Left renal pelvis (tissue), 4 donors: ENCODE results near the gene ANP32B. TPM values are rescaled to one million over a fixed set of nuclear protein-coding genes. Genes with fewer than 3 reads are reported as not detected.
"Not testable (repeated sequence)": the region's sequence is repeated elsewhere in the genome, so short reads cannot be mapped to it uniquely, and the experiment has no call there.

Experiments used
- DNase-seq, 4 donors: peaks; one replicate each; pipeline ENCODE4 v3.0.0-alpha.2; 2013; ENCODE audit warnings: low read depth in 4 of 4, low spot score in 3 of 4
- polyA plus RNA-seq, 4 donors: library from polyadenylated mRNA; unstranded; fragments of 120-200 nt; gene quantifications; one replicate each; pipeline ENCODE4 v1.2.1, GENCODE V29; 2013; ENCODE audit not compliant: insufficient read length in 4 of 4

The ANP32B gene
- polyA plus RNA-seq, 4 donors = 214 to 284 (median 242) TPM

DNA sequence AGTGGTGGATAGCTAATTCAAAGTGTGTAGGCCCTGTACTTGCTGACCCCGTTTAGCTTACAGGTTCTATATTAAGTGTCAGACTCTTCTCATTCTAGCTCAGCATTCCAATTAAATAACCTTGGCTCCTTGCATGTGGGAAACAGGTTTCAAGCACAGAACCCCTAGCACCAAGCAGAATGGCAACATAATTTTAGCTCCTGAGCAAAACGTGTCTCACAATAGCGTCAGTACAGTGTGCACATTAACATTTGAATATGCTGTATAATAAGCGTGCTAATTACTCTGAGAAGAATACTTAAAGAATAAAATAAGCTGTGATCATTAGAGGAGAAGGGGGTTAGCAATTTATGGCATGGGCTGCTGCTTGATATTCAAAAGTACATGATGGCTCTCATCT lies 21.0 kb upstream of the ANP32B start:
- DNase-seq = no peak

- DNase-seq = no peak
These were observed 20.6 kb upstream of the ANP32B start for GRCh38 chr9:97962575-97962974.

DNA sequence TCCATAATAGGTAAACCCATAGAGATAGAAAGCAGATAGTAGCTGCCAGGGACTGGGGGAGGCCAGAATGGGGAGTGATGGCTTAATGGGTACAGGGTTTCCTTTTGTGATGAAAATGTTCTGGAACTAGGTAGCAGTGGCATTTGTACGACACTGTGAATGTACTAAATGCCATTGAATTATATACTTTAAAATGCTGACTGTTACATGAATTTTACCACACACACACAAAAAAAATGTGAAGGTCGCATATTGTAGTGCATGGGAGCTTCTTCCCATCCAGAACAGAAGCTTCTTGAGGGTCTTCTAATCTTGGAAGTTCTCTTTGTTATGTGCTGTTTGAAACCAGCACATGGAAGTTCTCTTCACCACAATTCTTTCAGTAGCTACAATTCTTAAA lies 19.9 kb upstream of the ANP32B start:
- no peak for DNase-seq

- no peak for DNase-seq
These were observed 18.2 kb upstream of the ANP32B start for GRCh38 chr9:97964901-97965300.

DNA sequence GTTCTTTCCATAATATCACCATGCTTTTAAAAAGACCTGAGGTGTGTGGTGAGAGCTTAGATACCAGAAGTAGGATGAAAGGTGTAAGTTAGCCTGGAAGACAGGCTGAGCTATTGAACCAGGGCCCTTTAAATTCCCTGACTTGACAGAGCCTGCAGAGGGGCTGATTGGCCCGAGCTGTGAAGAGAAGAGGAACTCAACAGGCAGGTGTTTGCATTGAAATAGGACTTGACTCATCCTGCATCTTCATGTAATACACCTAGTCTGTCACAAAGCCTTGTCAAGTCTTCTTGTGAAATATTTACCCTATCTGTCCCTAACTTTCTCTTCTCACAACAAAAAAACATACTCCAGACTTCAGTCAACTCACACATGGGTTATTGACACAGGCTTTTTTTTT lies 16.6 kb upstream of the ANP32B start:
- no peak for DNase-seq

DNA sequence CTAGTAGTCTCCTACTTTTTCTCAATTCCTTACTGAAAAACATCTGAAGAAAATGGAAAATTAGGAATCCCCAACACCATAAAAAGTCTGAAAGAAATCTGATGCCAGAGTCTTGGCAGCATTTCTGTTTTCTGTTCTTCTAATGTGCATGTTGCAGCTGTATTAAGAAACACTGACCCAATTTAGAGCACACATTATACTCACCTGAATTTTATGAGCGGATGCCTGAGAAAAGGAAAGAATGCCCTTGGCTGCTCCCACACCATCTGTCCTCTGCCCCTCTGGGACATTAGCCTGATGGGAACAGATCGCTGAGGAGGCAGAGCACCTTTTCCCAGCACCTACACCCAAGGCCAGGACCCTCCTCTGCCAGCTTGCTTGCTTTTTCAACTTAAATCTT lies 14.1 kb upstream of the ANP32B start:
- DNase-seq = no peak

DNA sequence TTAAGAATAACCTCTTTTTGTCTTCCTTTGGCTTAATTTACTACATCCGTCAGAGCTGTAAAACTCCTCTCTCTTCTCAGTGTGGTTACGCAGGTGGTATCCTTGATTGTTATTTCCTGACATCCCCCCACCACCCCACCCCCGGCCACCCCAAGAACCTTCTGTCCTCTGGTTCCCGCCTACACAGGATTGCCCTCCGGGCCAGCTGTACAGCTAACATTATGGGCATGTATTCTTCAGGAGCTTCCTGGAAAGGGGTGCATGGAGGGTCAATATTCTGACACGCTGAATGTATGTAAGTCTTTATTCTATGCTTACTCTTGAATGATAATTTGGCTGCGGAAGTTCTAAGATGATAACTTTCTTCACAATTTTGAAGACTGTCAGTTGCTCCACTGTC lies 13.0 kb upstream of the ANP32B start:
- DNase-seq = no peak

DNA sequence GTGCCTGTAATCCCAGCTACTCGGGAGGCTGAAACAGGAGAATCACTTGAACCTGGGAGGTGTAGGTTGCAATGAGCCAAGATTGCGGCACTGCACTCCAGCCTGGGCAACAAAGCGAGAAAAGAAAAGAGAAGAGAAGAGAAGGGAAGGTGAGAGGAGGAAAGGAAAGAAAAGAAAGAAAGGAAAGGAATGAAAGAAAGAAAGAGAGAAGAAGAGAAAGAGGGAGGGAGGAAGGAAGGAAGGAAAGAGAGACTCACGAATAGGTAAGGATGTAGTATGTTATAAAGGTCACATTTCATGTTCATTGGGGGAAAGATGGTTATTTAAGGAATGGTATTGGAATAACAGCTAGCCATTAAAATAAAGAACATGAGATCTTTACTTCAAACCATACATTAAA lies 10.4 kb upstream of the ANP32B start:
- DNase-seq = no peak

DNA sequence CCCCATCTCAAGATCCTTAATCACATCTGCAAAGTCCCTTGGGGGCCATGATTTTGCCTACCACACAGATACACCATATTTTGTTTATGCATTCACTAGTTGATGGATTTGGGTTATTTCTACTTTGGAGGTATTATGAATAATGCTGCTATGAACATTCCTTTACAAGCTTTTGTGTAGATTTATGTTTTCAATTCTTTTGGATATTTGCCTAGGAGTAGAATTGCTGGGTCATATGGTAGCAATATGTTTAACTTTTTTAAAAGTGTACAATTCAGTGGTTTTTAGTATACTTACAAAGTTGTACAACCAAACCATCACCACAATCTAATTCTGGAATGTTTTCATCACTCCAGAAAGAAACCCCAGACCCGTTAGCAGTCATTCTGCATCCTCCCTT lies 7.8 kb upstream of the ANP32B start:
- no peak for DNase-seq

DNA sequence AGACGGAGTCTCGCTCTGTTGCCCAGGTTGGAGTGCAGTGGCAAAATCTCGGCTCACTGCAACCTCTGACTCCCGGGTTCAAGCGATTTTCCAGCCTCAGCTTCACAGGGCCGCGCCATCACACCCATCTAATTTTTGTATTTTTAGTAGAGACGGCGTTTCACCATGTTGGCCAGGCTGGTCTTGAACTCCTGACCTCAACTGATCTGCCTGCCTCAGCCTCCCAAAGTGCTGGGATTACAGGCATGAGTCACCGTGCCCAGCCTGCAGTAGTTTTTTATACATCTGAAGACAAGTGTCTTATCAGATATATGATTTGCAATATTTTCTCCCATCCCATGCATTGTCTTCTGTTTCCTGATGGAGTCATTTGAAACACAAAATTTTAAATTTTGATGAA lies 6.5 kb upstream of the ANP32B start:
- not testable (repeated sequence) for DNase-seq

GRCh38 chr9:97978371-97979130 lies 4.6 kb upstream of the ANP32B start:
- no peak for DNase-seq

DNA sequence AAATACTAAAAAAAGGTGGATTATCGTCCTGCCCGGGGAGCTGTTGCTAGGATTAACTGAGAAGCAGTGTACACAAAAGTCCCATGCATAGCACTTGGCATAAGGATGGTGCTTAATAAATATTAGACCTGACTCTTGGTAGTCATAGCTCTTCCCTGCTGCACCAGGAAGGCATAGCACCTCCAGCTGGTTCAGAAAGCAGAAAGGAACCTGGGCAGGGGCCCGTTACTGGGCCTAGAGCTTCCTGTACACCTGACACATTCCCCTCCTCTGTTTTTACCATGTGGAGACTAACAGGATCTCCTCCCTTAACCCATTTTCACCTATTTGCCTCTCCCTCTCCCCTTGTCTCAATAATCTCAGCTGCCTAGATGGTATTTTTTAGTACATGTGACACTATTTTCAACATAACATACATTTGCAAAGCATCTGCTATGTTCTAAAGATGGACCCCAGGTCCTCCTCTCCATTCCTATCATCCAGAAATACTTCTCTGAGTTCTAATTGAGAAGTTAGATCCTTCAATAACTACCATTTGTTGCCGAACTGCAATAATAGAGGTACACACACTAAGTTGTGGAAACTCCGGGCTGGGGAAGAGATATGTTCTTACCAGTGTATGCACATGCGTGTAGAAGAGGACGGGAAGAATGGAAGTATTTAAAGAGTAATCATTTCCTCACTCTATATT lies 3.2 kb upstream of the ANP32B start:
- DNase-seq = no peak

GRCh38 chr9:97980479-97980803 lies 2.7 kb upstream of the ANP32B start:
- DNase-seq = no peak

DNA sequence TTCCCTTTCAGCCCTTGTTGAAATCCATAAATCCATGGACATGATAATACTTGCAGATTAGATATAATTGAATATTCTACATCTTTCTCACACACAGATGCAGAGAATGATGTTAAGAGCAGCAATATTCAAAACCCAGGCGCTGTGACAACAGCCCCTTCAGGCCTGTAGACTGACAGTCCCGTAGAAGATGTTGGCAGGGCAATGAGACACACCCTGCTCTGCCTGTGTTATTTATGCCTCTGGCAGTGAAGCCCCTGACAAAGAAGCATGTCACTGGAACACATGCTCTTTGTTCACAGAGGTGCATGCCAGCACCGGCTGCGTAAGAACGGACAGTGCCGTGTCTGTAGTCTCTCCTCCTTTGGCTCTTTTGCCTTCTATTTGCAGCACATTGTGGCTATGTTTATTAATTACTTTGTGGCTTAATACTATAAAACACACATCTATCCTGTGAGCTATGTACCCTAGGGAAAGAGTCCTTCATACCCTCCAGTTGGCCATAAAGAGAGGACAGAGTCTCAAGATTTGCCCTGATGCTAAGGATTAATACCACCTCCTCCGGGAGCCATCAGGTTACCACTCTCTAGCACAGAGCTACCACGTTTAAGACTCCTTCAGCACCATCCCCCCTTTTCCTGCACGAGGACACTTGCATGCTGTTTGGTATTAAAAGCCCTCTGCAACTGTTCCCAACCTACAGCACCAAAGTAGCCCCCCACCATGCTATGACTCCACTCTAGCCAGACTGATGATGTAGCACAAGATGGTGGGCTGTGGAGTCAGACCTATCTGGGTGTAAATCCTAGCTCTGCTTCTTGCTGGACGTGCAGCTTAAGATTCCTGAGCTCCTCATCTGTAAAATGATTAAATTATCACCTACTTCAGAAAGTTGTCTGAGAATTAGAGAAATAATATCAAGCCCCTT lies 2.0 kb upstream of the ANP32B start:
- DNase-seq = no peak

DNA sequence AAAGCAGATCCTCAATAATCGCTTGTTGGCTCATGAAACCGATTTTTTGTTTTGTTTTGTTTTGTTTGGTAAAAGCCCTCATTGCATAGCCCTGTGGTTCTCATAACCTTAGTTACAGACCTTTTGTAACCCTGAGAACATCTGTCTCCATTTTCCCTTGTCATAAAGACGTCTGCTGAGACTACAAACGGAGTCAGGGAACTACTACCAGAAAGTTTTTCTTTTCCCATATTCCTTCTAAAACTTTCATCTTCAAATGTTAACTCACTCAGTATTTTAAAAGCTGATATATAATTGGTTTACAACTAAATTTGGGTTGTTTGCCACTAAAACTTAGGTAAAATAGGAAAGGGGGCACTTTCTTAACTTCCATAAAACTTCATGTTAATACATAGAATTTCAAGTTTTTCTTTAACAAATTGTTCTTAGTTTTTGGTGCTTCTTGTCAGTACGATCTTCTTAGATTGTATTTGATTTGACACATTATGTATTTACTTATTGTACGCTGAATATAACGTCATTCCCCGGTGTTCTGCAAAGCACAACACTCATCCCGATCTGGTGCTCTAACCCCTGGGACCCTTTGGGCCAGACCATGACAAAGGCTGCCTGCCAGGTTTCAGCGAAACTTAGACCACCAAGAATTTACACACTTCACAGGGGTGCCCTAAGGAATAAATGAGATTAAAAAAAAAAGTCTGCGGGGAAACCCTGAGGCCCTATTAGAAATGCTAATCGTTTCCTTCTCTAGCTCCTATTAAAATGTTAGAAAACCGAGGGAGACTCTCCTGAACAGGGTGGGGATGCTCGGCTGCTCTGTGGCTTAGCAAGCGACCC lies 1.1 kb upstream of the ANP32B start:
- no peak for DNase-seq

DNA sequence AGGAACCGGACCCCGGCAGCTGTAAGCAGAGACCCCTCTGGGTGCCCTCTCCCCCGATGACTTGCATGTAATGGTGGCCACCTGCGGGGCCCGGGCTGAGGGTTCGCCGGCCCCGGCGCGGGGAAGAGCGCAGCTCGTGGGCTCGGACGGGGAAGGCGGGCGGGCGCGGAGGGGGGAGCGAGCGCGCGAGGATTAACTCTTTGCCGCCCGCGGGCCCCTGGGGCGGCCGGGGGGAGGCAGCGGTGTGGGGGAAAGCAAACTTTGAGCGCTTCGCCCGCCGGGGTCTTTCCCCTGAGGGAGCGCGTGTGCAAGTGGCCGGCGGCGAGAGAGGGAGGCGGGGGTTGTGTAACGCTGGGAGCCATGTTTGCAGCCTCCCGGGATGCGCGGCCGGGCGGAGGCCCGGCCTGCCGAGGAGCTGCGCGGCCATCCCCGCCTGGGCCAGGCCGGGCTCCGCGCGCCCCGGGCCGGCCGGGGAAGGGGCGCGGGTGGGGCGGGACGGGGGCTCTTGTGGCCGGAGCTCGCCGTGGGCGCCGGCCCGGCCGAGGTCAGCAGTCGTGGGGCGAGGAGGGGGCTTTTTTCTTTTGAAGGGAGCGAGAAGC lies 547 bp downstream of the ANP32B start:
- peak in 2 of 4 donors; percentile 34 to 39 for DNase-seq

DNA sequence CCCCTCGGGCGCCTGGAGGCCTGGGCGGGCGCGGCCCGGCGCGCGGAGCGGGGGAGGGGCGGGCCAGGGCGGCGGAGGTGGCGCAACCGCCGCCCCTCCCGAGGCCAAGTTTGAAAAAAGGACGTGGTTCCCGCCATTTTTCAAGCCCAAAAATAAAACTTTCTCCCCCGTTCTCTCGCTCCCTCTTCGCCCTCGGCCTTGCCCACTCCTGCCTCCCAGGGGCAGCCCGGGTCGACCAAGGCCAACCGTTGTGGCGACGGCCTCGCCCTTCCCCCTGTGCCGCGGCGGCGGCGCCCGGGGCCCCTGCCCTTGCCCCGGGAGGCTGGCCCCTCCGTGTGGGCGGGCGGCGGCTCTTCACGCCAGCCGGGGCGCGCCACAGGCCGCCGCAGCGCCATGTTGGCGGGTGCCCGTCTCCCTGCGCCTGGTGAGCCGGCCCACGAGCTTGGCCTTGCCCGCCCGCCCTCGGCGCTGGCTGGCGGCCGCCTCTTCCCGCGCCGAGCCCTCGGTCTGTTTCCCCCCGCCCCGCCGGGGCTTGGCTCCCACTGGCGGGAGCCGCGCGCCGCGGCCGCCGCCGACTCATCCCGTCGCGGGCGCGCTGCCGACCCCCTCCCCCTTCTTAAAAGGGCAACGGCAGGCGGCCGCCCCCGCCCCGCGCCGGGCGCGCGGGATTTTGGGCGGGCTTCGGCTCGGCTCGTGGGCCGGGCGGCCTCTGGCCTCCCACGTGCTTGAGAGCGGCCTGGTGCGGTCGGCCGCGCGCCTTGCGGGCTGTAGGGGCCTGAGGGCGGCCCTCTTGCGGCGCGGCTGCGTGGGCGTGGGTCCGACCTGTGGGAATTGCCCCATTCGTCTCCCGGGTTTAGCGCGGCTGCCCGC lies 1.3 kb downstream of the ANP32B start:
- peak; percentile 29 to 61 (median 50) for DNase-seq

- DNase-seq = peak in 1 of 4 donors; percentile 20
These were observed 2.1 kb downstream of the ANP32B start for GRCh38 chr9:97985058-97985861.
